Loucy (cell line): ENCODE results near the gene SPINK7.
"Not testable (repeated sequence)": the region's sequence is repeated elsewhere in the genome, so short reads cannot be mapped to it uniquely, and the experiment has no call there.

Experiments
- H2AFZ ChIP-seq: fragments of 200-600 bp; sonication (generic); 2 replicates; pipeline ENCODE4 v1.6.0; 2016; ENCODE audit warnings: antibody characterized with exemption, mild to moderate bottlenecking, low read length, moderate library complexity
- H3F3A ChIP-seq: fragments of 200-600 bp; 2 replicates; pipeline ENCODE4 v1.6.0; 2016; ENCODE audit warnings: antibody characterized with exemption, low read depth, mild to moderate bottlenecking
- H3K27me3 ChIP-seq: fragments of 200-600 bp; sonication (generic); 2 replicates; pipeline ENCODE4 v1.6.1; 2014; ENCODE audit warnings: low read length, mild to moderate bottlenecking; ENCODE audit not compliant: insufficient read depth, poor library complexity, severe bottlenecking
- H3K36me3 ChIP-seq: fragments of 200-600 bp; sonication (generic); 2 replicates; pipeline ENCODE4 v1.6.1; 2016; ENCODE audit warnings: low read length; ENCODE audit not compliant: insufficient read depth
- H3K4me1 ChIP-seq: fragments of 200-600 bp; sonication (generic); 2 replicates; pipeline ENCODE4 v1.5.1; 2014; ENCODE audit warnings: low read length, mild to moderate bottlenecking; ENCODE audit not compliant: insufficient read depth, poor library complexity, severe bottlenecking
- H3K4me2 ChIP-seq: fragments of 200-600 bp; sonication (generic); 2 replicates; pipeline ENCODE4 v1.6.0; 2014; ENCODE audit warnings: antibody characterized with exemption, low read length, low read depth, mild to moderate bottlenecking; ENCODE audit not compliant: poor library complexity, severe bottlenecking
- H3K4me3 ChIP-seq: fragments of 200-600 bp; sonication (generic); 2 replicates; pipeline ENCODE4 v1.5.1; 2014; ENCODE audit warnings: low read length, mild to moderate bottlenecking, mixed read lengths; ENCODE audit not compliant: poor library complexity, severe bottlenecking
- H3K79me2 ChIP-seq: fragments of 200-600 bp; sonication (generic); 2 replicates; pipeline ENCODE4 v1.6.1; 2014; ENCODE audit warnings: low read length; ENCODE audit not compliant: insufficient read depth
- H3K9ac ChIP-seq: fragments of 200-600 bp; sonication (generic); 2 replicates; pipeline ENCODE4 v1.6.0; 2014; ENCODE audit warnings: mild to moderate bottlenecking, low read depth, low read length, moderate library complexity; ENCODE audit not compliant: poor library complexity, severe bottlenecking
- H3K9me2 ChIP-seq: fragments of 200-600 bp; sonication (generic); replicated peaks from 2 replicates; pipeline ENCODE4 v1.6.1; 2016; ENCODE audit warnings: low read depth, low read length, mixed read lengths
- H3K9me3 ChIP-seq: fragments of 200-600 bp; sonication (generic); 2 replicates; pipeline ENCODE4 v1.6.1; 2014; ENCODE audit warnings: mild to moderate bottlenecking, antibody characterized with exemption, low read length, low read depth; ENCODE audit not compliant: insufficient read depth
- H4K20me1 ChIP-seq: fragments of 200-600 bp; sonication (generic); 2 replicates; pipeline ENCODE4 v1.6.0; 2014; ENCODE audit warnings: antibody characterized with exemption, low read length, mild to moderate bottlenecking; ENCODE audit not compliant: insufficient read depth, poor library complexity, severe bottlenecking
- EZH2phosphoT487 ChIP-seq: fragments of 200-600 bp; IDR thresholded peaks from 2 replicates; pipeline ENCODE4 v1.6.1; 2018; ENCODE audit warnings: antibody characterized with exemption, mild to moderate bottlenecking, moderate library complexity, borderline replicate concordance
- TF ChIP-seq, protein P1 (sequence below): fragments of 200-600 bp; sonication (generic); conservative IDR thresholded peaks from 2 replicates; pipeline ENCODE4 v1.5.1; 2014; ENCODE audit warnings: mild to moderate bottlenecking, antibody characterized with exemption, low read length

Gene SPINK7

DNA sequence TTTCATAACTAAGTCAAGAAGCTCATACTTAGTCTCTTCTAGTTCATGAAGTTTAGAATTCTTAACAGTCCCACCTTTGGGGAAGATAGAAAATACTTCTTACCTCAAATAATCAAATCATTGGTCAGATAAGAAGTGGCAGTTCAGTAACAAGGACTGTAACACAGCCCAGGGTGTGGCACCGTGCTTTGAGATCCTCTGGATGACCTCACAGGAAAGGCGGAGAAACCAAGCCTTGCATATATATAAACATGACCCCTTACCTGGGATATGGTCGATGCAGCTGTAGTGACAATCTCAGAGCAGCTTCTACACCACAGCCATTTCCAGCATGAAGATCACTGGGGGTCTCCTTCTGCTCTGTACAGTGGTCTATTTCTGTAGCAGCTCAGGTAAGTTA is at the start of gene SPINK7:
TSS of gene SPINK7 (plus strand) at position 271 of the 400 bp plus-strand sequence. CDS start at position 332, 61 bp downstream.
- no peak for TF ChIP-seq EZH2phosphoT487
- TF ChIP-seq, protein P1, sequence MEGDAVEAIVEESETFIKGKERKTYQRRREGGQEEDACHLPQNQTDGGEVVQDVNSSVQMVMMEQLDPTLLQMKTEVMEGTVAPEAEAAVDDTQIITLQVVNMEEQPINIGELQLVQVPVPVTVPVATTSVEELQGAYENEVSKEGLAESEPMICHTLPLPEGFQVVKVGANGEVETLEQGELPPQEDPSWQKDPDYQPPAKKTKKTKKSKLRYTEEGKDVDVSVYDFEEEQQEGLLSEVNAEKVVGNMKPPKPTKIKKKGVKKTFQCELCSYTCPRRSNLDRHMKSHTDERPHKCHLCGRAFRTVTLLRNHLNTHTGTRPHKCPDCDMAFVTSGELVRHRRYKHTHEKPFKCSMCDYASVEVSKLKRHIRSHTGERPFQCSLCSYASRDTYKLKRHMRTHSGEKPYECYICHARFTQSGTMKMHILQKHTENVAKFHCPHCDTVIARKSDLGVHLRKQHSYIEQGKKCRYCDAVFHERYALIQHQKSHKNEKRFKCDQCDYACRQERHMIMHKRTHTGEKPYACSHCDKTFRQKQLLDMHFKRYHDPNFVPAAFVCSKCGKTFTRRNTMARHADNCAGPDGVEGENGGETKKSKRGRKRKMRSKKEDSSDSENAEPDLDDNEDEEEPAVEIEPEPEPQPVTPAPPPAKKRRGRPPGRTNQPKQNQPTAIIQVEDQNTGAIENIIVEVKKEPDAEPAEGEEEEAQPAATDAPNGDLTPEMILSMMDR: no peak
- Histone ChIP-seq H3K79me2 (no peaks in the 10 kb centered on the region), H3K9ac (no peak within 1 kb of the TSS), H3K9me2 (no peaks in the 10 kb centered on the region), H3K4me1 (no peaks in the 10 kb centered on the region), H3K4me2 (no peak within 1 kb of the TSS), H3F3A (no peaks in the 10 kb centered on the region), H4K20me1 (no peaks in the 10 kb centered on the region), H3K9me3 (no peaks in the 10 kb centered on the region), H3K4me3 (no peak within 1 kb of the TSS), H3K36me3 (no peaks in the 10 kb centered on the region), H2AFZ (no peak within 1 kb of the TSS), H3K27me3 (no peaks in the 10 kb centered on the region)

DNA sequence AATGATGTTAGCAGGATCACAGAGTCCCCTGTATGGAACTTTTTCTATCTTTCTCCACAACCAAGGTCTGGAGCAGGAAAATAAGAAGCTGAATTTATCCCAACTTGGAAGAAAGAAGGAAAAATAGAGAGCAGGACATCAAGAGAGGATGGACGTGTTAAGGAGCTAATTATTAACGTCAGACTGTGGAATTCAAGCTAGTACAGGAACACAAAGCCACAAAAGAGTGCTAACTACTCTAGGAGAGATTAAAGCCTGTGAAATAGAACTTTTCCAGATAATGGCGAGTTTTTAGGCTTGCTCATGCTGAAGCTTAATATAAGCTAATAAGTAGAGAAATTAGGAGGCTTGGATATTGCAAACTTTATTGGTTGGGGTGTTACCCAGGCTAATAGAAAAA is 44.3 kb upstream of the SPINK7 start:
- no peaks in the 10 kb centered on the region for H3K27me3 ChIP-seq
- no peak for TF ChIP-seq EZH2phosphoT487
- TF ChIP-seq, protein P1: no peak
- no peaks in the 10 kb centered on the region for H3K9me2 ChIP-seq
- no peaks in the 10 kb centered on the region for H3K4me1 ChIP-seq
- no peaks in the 10 kb centered on the region for H3K9me3 ChIP-seq
- H3K79me2 ChIP-seq: no peaks in the 10 kb centered on the region
- no peak overlapping the region for H2AFZ ChIP-seq
- no peak overlapping the region for H3K9ac ChIP-seq
- H3K36me3 ChIP-seq: no peaks in the 10 kb centered on the region
- H3F3A ChIP-seq: no peaks in the 10 kb centered on the region
- H3K4me3 ChIP-seq: no peak overlapping the region
- H3K4me2 ChIP-seq: no peak overlapping the region
- H4K20me1 ChIP-seq: no peaks in the 10 kb centered on the region

DNA sequence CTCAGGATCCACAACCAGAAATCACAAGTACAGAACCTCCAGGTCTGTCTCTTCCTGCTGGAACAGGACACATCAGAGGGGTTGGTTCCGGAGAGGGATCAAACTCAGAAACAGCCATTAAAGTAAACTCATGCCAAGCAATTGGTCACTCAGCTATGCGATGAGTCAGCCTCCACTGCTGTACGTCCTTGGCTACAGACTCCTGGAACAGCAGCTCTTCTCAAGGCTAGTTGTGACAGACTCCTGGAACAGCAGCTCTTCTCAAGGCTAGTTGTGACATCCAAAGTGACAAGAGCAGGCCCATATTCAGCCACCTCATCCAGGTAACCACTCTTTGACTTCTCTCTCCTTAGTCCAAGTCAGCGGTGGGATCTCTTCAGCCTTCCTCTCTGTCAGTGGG is 43.7 kb upstream of the SPINK7 start, which contains the start of gene SPINK13:
TSS of gene SPINK13 (plus strand) at position 229 of the 400 bp plus-strand sequence. CDS start 1,279 bp downstream, outside the sequence.
- Histone ChIP-seq H3K4me3 (no peak within 1 kb of the TSS), H3K4me2 (no peak within 1 kb of the TSS), H3K9me3 (no peaks in the 10 kb centered on the region), H3K9me2 (no peaks in the 10 kb centered on the region), H3K27me3 (no peaks in the 10 kb centered on the region), H3K36me3 (no peaks in the 10 kb centered on the region), H3K4me1 (no peaks in the 10 kb centered on the region), H3K9ac (no peak within 1 kb of the TSS), H2AFZ (no peak within 1 kb of the TSS), H3K79me2 (no peaks in the 10 kb centered on the region), H3F3A (no peaks in the 10 kb centered on the region), H4K20me1 (no peaks in the 10 kb centered on the region)
- TF ChIP-seq EZH2phosphoT487: no peak
- TF ChIP-seq, protein P1: no peak

DNA sequence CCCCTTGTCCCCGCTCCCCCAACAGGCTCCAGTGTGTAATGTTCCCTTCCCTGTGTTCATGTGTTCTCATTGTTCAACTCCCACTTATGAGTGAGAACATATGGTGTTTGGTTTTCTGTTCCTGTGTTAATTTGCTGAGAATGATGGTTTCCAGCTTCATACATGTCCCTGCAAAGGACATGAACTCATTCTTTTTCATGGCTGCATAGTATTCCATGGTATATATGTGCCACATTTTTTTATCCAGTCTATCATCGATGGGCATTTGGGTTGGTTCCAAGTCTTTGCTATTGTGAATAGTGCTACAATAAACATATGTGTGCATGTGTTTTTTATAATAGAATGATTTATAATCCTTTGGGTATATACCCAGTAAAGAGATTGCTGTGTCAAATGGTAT is 37.1 kb upstream of the SPINK7 start:
- not testable (repeated sequence) for H3F3A ChIP-seq, H3K27me3 ChIP-seq, H3K4me2 ChIP-seq, H3K36me3 ChIP-seq, H3K4me3 ChIP-seq, H3K9me2 ChIP-seq, H3K79me2 ChIP-seq, H3K9me3 ChIP-seq, H3K9ac ChIP-seq, H3K4me1 ChIP-seq, H2AFZ ChIP-seq, H4K20me1 ChIP-seq

- H3K4me3 ChIP-seq, H3K9ac ChIP-seq, H2AFZ ChIP-seq, H3K27me3 ChIP-seq, H3K9me2 ChIP-seq, H3K4me1 ChIP-seq, H3F3A ChIP-seq, H3K4me2 ChIP-seq, H3K36me3 ChIP-seq, H4K20me1 ChIP-seq, H3K9me3 ChIP-seq, H3K79me2 ChIP-seq: not testable (repeated sequence)
Measured at GRCh38 chr5:148280893-148281292, 31.3 kb upstream of the SPINK7 start.
